Gastrocnemius medialis (tissue), 4 donors: Measurements from ENCODE around the gene BMPR1B.

Experiments used
- POLR2A ChIP-seq, 2 donors: fragments of 450-650 bp; IDR thresholded peaks; one replicate each; pipeline ENCODE4 v1.6.1; 2017; ENCODE audit warnings: antibody characterized with exemption in 2 of 2, mild to moderate bottlenecking in 2 of 2, moderate library complexity in 2 of 2
- TF ChIP-seq, protein P1 (sequence below), 5 experiments: fragments of 450-650 bp in 3 of 5; fragments of 200-600 bp in 2 of 5; sonication (generic) in 2 of 5; IDR thresholded peaks in 4 of 5; conservative IDR thresholded peaks in 1 of 5; 1 replicate in 4 of 5; 2 replicates in 1 of 5; pipeline ENCODE4 v1.5.1; 2016 to 2019; ENCODE audit warnings: antibody characterized with exemption in 5 of 5, mild to moderate bottlenecking in 3 of 5, moderate library complexity in 3 of 5

DNA sequence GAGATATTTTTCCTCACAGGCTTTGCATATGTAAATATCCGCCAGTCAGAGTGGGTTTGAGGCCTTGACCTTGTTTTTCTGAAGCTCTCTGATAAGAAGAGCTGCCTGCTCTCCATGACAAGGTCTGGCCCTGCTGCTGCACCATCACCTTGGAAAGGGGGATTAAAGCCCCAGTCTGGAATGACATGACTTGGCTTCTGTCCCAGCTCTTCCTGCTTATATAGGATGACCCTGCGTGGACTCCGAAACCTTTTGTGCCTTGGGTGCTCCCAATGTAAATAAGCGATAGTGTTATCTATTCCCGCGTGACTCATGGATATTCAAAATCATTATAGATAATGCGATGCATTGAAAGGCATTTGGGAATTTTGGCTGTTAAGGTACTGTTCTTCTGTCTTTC is 139.3 kb downstream of the BMPR1B start:
- no peak for TF ChIP-seq POLR2A (IDR thresholded peaks at IDR 0.05)
- TF ChIP-seq, protein P1, sequence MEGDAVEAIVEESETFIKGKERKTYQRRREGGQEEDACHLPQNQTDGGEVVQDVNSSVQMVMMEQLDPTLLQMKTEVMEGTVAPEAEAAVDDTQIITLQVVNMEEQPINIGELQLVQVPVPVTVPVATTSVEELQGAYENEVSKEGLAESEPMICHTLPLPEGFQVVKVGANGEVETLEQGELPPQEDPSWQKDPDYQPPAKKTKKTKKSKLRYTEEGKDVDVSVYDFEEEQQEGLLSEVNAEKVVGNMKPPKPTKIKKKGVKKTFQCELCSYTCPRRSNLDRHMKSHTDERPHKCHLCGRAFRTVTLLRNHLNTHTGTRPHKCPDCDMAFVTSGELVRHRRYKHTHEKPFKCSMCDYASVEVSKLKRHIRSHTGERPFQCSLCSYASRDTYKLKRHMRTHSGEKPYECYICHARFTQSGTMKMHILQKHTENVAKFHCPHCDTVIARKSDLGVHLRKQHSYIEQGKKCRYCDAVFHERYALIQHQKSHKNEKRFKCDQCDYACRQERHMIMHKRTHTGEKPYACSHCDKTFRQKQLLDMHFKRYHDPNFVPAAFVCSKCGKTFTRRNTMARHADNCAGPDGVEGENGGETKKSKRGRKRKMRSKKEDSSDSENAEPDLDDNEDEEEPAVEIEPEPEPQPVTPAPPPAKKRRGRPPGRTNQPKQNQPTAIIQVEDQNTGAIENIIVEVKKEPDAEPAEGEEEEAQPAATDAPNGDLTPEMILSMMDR (IDR thresholded peaks at IDR 0.05 in 4 of 5, conservative IDR thresholded peaks at IDR 0.05 in 1 of 5) = no peak
